DOHH2 (cell line): ENCODE measurements around the gene GREM2.

Source experiments
- H3F3A ChIP-seq: fragments of 200-600 bp; sonication (generic), shearing (Covaris generic); 2 replicates; pipeline ENCODE4 v1.6.0; 2016; ENCODE audit warnings: antibody characterized with exemption, mild to moderate bottlenecking; ENCODE audit not compliant: control insufficient read depth, insufficient read depth
- H3K27ac ChIP-seq: fragments of 200-600 bp; sonication (generic); 2 replicates; pipeline ENCODE4 v1.5.1; 2014; ENCODE audit warnings: low read depth, mild to moderate bottlenecking, low read length, moderate library complexity
- H3K27me3 ChIP-seq: fragments of 200-600 bp; sonication (generic); 2 replicates; pipeline ENCODE4 v1.6.1; 2014; ENCODE audit warnings: mild to moderate bottlenecking, low read length, mixed read lengths; ENCODE audit not compliant: control insufficient read depth
- H3K36me3 ChIP-seq: fragments of 200-600 bp; sonication (generic); 2 replicates; pipeline ENCODE4 v1.6.1; 2014; ENCODE audit warnings: mild to moderate bottlenecking, low read length, moderate library complexity, mixed read lengths; ENCODE audit not compliant: control insufficient read depth
- H3K4me1 ChIP-seq: fragments of 200-600 bp; sonication (generic); 2 replicates; pipeline ENCODE4 v1.6.1; 2014; ENCODE audit warnings: mild to moderate bottlenecking, low read length, mixed read lengths; ENCODE audit not compliant: control insufficient read depth
- H3K4me2 ChIP-seq: fragments of 200-600 bp; sonication (generic); 2 replicates; pipeline ENCODE4 v1.6.0; 2014; ENCODE audit warnings: mild to moderate bottlenecking, low read length, moderate library complexity
- H3K4me3 ChIP-seq: fragments of 200-600 bp; sonication (generic); 2 replicates; pipeline ENCODE4 v1.5.1; 2014; ENCODE audit warnings: mild to moderate bottlenecking, low read length, mixed read lengths
- H3K79me2 ChIP-seq: fragments of 200-600 bp; sonication (generic); 2 replicates; pipeline ENCODE4 v1.6.1; 2014; ENCODE audit warnings: mild to moderate bottlenecking, low read length, mixed read lengths; ENCODE audit not compliant: control insufficient read depth
- H3K9me2 ChIP-seq: fragments of 200-600 bp; sonication (generic); replicated peaks from 2 replicates; pipeline ENCODE4 v1.6.1; 2014; ENCODE audit warnings: mild to moderate bottlenecking, low read length, mixed read lengths; ENCODE audit not compliant: control insufficient read depth
- H3K9me3 ChIP-seq: fragments of 200-600 bp; sonication (generic); 2 replicates; pipeline ENCODE4 v1.6.1; 2014; ENCODE audit warnings: antibody characterized with exemption, low read length, mixed read lengths; ENCODE audit not compliant: control insufficient read depth, insufficient read depth
- H4K20me1 ChIP-seq: fragments of 200-600 bp; sonication (generic); 2 replicates; pipeline ENCODE4 v1.6.0; 2014; ENCODE audit warnings: low read depth, mild to moderate bottlenecking, antibody characterized with exemption, low read length, moderate library complexity; ENCODE audit not compliant: control insufficient read depth, insufficient read depth
- EZH2phosphoT487 ChIP-seq: fragments of 200-600 bp; sonication (generic); IDR thresholded peaks from 2 replicates; pipeline ENCODE4 v1.6.1; 2017; ENCODE audit warnings: borderline replicate concordance, mild to moderate bottlenecking, antibody characterized with exemption, low read length, moderate library complexity, mixed read lengths
- TF ChIP-seq, protein P1 (sequence below): fragments of 200-600 bp; sonication (generic); IDR thresholded peaks from one replicate; pipeline ENCODE4 v1.5.1; 2014; ENCODE audit warnings: antibody characterized with exemption, mild to moderate bottlenecking, low read depth, low read length; ENCODE audit not compliant: poor library complexity, severe bottlenecking

GREM2 gene

DNA sequence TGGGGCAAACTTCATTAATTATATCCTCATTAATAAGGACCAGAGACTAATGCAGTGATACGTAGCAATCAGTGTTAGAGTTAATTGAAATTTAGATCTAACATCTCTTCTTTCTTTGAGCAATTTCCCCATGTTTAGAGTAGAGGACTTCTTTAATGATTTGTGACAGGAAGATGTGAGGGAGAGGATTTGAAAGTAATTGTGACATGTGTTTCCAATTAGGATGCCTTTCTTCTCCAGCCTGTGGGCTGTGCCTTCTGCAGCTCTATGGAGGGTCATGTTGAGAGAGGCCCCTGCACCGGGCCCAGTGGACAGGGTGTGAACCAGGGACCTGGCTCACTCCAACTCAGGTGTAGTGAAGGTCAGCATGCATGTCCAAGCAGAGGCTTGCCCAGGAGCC lies 103.0 kb downstream of the GREM2 start:
- no peak overlapping the region for H3K4me3 ChIP-seq
- H3K27ac ChIP-seq: no peak overlapping the region
- no peak for TF ChIP-seq EZH2phosphoT487
- TF ChIP-seq, protein P1, sequence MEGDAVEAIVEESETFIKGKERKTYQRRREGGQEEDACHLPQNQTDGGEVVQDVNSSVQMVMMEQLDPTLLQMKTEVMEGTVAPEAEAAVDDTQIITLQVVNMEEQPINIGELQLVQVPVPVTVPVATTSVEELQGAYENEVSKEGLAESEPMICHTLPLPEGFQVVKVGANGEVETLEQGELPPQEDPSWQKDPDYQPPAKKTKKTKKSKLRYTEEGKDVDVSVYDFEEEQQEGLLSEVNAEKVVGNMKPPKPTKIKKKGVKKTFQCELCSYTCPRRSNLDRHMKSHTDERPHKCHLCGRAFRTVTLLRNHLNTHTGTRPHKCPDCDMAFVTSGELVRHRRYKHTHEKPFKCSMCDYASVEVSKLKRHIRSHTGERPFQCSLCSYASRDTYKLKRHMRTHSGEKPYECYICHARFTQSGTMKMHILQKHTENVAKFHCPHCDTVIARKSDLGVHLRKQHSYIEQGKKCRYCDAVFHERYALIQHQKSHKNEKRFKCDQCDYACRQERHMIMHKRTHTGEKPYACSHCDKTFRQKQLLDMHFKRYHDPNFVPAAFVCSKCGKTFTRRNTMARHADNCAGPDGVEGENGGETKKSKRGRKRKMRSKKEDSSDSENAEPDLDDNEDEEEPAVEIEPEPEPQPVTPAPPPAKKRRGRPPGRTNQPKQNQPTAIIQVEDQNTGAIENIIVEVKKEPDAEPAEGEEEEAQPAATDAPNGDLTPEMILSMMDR: no peak
- no peaks in the 10 kb centered on the region for H3K36me3 ChIP-seq
- H3K4me2 ChIP-seq: no peak overlapping the region
- H4K20me1 ChIP-seq: no peaks in the 10 kb centered on the region
- H3F3A ChIP-seq: no peaks in the 10 kb centered on the region
- no peaks in the 10 kb centered on the region; the same call in 1 of the 2 replicates for H3K27me3 ChIP-seq
- no peaks in the 10 kb centered on the region for H3K79me2 ChIP-seq
- no peaks in the 10 kb centered on the region for H3K4me1 ChIP-seq
- H3K9me3 ChIP-seq: no peaks in the 10 kb centered on the region
- H3K9me2 ChIP-seq: no peaks in the 10 kb centered on the region

DNA sequence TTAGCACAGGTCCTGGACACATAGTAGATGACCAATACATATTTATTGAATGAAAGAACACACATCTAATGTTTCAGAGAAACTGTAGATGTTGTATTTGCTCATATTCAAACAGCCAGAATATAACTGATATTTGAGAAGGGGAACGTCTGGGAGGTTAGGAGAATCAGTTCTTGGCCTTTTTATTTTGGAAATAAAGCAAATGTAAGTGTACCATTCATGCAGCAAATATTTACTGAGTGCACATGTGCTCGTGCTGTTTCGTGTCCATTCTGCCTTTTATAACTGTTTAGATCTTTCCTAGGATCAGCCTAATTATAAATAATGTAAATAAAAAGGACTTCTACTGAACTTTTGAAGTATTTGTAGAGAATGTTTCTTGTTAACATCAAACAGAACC lies 103.8 kb downstream of the GREM2 start:
- H3K36me3 ChIP-seq: no peaks in the 10 kb centered on the region
- no peak overlapping the region for H3K4me3 ChIP-seq
- no peaks in the 10 kb centered on the region; the same call in 1 of the 2 replicates for H3K27me3 ChIP-seq
- no peak overlapping the region for H3K27ac ChIP-seq
- H3K79me2 ChIP-seq: no peaks in the 10 kb centered on the region
- TF ChIP-seq EZH2phosphoT487: no peak
- TF ChIP-seq, protein P1: no peak
- no peaks in the 10 kb centered on the region for H3K9me3 ChIP-seq
- no peaks in the 10 kb centered on the region for H3F3A ChIP-seq
- H3K4me1 ChIP-seq: no peaks in the 10 kb centered on the region
- H3K9me2 ChIP-seq: no peaks in the 10 kb centered on the region
- H3K4me2 ChIP-seq: no peak overlapping the region
- H4K20me1 ChIP-seq: no peaks in the 10 kb centered on the region

DNA sequence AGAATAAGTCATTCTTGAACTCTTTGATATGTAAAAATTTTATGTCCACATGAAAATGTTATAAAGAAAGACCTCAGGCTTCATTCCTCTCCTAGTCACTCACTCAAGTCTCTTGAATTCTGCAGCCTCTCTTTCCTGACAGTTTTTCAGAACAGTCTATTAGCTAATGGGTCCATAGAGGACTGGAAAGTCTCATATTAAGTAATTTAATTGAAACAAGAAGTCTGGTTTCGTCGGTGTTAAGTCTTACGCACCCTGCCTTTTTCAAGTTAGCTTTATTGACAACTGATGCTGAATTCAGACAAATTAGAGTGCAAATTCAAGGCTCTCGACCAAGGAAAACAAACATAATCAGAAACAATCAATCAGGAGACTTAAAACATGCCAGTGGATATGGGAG lies 105.8 kb downstream of the GREM2 start:
- H3K79me2 ChIP-seq: no peaks in the 10 kb centered on the region
- H4K20me1 ChIP-seq: no peaks in the 10 kb centered on the region
- H3K4me2 ChIP-seq: no peak overlapping the region
- H3K9me2 ChIP-seq: no peaks in the 10 kb centered on the region
- no peak overlapping the region for H3K4me3 ChIP-seq
- H3K4me1 ChIP-seq: no peaks in the 10 kb centered on the region
- no peaks in the 10 kb centered on the region for H3F3A ChIP-seq
- H3K9me3 ChIP-seq: no peaks in the 10 kb centered on the region
- TF ChIP-seq EZH2phosphoT487: no peak
- TF ChIP-seq, protein P1: no peak
- H3K36me3 ChIP-seq: no peaks in the 10 kb centered on the region
- no peaks in the 10 kb centered on the region; the same call in 1 of the 2 replicates for H3K27me3 ChIP-seq
- no peak overlapping the region for H3K27ac ChIP-seq

DNA sequence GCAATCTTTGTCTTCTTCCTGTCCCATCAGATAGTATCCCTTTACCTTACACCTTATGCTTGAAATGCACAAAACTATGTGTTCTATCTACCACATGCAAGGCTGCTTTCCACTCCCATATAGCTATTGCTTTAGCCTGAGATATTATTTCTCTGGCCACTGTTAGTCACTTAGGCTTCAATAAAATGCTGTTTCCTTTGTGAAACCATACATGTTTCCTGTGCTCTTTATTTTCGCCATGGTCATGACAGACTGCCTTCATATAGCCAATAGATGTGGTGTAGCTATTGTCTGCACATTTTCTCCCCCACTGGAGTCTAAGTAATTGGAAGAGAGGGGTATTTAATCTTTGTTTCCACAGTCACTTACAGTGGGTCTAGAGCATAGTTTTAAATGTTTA lies 108.4 kb downstream of the GREM2 start:
- no peaks in the 10 kb centered on the region; the same call in 1 of the 2 replicates for H3K27me3 ChIP-seq
- TF ChIP-seq EZH2phosphoT487: no peak
- TF ChIP-seq, protein P1: no peak
- H3K27ac ChIP-seq: no peak overlapping the region
- H3K4me1 ChIP-seq: no peaks in the 10 kb centered on the region
- no peaks in the 10 kb centered on the region for H3K36me3 ChIP-seq
- no peaks in the 10 kb centered on the region for H3F3A ChIP-seq
- no peak overlapping the region for H3K4me2 ChIP-seq
- no peaks in the 10 kb centered on the region for H4K20me1 ChIP-seq
- H3K9me3 ChIP-seq: no peaks in the 10 kb centered on the region
- no peaks in the 10 kb centered on the region for H3K79me2 ChIP-seq
- H3K4me3 ChIP-seq: no peak overlapping the region
- H3K9me2 ChIP-seq: no peaks in the 10 kb centered on the region
